Stromal cell of bone marrow (primary cell): Measurements from ENCODE around the gene NTSR1.

Source experiments
- DNase-seq: peaks from one replicate; pipeline ENCODE4 v3.0.0-alpha.2; 2012; ENCODE audit warnings: low read depth

Gene NTSR1

DNA sequence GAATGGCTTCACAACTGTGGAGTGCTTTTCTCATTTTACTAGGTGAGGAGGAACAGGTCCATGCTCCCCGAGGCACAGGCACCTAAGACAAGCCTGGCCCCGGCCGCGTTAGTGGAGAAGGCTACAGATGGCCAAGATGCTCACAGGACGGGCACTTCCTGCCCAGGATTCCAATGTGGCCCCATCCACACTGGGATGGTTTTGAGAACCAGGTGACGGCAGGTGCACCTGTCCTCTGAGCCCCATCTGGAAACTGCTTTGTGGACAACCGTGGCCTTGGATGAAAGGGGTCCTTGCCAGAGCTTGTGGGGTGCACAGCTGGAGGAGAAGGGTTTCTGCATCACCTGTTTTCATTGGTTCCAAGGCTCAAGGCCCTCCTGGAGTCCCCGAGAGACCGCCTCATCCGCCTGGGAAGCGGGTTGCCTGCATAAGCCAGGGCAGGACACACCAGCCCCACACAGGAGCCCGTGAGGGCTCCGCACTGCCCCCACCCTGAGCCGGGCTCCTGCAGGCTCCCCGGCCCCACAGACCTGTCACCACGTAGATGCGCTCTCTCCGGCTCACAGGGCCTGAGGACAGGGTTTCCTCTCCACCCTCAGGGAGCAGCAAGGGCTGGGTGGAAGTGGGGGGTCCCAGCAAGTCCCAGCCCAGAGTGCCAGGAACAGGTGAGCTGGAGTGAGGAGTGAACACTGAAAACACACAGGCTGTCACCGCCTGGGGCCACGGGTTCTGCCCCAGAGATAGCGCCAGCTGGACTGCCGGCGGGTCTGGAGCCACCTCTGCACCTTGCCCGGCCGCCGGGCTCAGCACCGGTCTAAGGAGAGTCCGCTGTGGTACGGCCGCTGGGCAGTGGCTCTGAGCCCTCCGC is 18.3 kb downstream of the NTSR1 start:
- DNase-seq: no peak

DNA sequence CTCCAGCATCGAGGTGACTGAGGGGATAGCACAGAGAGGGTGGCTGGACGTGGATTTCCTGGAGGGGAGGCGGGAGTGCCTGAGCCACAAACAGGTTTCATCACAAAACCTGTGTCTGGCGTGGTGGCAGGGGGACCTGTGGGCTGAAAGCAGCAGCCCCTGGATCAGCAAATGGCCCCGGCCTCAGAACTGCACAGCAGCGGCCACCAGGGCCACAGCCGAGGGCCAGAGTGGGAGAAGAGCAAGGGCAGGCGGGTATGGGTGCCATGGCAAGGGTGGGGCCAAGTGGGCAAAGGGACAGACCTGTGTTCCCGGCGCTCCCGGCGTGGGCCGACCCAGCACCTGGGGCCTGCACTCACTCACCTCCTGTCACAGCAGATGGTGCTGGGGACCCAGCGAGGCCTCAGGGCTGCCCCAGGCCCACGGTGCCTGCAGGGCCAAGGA is 19.0 kb downstream of the NTSR1 start:
- no peak for DNase-seq

DNA sequence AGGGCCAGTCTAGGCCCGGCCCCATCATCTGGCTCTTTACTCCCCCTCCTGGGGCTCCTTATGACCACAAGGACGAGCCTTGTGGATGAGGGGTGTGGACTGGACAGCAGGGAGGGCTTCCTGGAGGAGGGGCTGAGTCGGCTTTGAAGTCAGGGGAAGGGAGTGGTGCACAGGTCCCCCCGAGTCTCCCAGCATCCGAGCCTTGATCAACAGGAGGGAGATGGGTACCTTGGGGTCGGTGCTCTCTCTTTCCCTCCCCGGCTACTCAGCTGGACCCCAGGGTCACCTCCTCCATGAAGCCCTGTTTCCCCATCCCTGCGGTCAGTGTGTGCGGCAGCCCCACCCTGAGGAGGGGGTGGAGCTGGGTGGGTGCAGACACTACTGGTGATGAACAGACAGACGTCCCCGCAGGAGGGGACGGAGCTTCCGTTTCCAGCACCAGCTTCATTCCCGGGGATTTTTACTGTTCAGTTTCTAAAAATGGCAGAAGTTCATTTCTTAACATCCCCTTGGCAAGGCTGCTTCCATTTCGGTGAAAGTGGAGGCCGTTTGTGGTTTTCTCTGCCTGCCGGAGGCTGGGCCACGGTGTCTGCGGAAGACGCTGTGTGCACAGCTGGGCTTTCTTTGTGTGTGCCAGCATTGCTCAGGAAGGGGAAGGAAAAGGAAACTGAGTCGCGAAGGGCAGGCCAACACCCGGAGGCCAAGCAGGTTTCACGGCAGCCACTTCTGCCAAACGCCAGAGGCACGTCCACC is 19.6 kb downstream of the NTSR1 start:
- DNase-seq: no peak

DNA sequence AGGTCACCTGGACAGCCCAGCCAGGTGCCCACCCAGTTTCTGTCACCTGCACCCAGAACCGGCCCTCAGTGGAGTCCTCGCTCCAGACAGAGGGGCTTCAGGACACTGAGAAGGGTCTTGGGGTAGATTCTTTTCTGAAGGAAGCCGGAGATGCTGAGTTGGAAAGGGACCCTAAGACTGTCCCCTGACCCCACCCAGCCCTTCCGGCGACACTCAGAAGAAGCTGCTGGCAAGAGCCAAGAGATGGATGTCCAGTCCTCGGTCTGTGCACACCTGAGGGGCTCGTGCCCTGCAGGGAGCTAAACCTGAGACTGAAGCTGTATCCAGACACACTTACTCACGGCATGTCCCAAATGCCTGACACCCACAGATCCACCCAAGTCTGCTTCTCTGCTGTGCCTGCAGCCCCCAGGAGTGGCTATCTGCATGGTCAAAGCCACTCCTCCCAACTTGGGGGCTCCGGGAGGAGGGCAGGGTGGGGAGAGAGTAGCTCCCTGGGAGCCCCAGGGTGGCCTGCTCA is 20.2 kb downstream of the NTSR1 start:
- DNase-seq: no peak

DNA sequence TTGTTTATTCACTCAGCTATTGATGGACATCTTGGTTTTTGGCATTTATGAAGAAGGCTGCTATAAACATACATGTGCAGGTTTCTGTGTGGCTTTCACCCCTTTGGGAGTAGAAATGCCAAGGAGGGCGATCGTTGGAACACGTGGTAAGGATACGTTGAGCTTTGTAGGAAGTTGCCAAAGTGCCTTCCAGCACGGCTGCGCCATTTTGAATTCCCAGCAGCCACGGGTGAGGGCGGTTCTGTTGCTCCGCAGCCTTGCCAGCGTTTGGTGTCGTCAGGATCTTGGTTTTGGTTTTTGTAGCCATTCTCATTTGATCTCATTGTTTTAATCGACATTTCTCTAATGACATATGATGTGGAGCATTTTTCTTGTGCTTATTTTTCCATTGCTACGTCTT is 21.8 kb downstream of the NTSR1 start:
- DNase-seq: no peak

DNA sequence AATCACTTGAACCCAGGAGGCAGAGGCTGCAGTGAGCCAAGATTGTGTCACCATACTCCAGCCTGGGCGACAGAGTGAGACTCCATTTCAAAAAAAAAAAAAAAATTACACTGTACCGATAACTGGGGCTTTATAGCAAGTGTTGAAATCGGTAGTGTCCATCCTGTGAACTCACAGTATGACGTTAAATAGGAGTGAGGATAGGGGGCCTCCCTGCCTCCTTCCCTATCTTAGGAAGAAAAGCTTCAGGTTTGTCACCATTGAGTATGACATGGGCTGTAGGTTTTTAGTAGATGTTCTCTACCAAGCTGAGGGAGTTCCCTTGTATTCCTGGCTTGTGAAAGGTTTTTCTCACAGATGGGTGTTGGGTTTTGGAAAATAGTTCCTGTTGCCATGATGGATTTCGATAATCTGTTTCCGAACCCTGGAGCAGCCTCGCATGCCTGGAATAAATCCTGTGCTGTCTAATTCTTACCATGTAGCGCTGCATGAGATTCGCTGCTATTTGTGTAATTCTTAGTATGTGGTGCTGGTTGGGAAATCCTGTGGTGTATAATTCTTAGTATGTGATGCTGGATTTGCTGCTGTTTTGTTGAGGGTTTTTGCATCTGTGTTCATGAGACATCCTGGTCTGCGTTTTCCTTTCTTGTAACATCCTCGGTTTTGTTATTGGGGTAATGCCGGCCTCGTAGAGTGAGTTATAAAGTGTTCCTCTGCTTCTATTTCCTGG is 23.6 kb downstream of the NTSR1 start:
- no peak for DNase-seq

DNA sequence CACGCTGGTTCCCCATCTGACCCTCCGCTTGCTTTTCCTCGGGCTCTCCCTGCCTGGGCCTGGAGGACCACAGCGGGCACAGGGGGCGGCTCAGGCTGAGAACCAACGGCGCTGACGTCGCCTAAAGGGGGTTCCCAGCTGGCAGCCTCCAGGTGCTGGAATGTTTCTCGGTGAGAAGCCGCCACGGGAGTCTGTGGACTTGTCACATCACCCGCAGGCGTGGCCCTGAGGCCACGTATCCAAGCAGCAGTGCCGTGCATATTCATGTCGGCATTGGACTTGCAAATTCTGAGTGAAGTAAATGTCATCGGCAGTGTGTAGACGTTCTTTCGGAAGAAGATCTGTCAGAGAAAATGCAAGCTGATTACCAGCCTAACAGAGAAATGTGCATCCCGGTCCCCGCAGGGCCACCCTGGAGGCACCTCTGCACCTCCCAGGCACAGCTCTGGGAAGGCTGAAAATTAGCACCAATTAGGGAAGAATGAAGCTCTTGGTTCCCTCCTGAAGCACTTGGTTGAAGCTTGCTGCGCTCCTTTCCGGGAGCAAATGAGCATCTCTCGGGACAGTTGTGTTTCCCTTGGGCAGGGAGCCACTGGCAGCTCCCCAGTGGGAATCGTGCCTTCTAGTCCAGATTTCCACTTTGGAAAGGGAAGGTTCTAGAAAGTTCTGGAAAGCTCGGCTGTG is 24.3 kb downstream of the NTSR1 start:
- no peak for DNase-seq

DNA sequence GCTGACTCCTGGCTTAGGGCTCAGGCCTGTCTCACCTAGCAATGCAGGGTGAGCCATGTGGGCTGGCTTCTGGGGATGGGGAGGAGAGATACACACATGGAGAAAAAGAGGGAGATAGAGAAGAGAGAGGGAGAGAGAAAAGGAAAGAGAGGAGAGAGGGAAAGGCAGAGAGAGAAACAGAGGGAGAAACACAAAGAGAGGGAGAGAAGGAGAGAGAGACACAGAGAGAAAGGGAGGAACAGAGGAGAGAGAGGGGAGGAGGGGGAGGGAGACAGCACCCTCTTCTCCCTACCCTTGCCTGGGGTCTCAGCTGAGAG is 24.8 kb downstream of the NTSR1 start:
- no peak for DNase-seq

DNA sequence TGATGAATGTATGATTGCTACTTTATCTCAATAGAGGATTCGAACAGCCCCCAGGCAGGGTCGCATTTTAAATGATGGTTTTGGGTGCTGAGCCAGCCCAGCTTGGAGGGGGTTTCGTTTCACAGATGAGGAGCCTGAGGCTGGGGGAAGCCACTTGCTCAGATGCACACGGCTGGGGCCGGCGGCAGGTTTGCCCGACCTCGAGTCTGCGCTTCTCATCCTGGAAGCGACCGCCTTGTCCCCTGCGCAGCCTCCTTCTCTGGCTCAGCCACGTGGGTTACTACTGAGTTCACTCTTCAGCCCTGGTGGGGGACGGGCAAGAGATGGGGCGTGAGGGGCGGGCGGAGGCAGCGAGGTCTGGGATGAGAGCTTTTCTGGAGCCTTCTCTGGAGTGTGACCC is 25.3 kb downstream of the NTSR1 start:
- no peak for DNase-seq

DNA sequence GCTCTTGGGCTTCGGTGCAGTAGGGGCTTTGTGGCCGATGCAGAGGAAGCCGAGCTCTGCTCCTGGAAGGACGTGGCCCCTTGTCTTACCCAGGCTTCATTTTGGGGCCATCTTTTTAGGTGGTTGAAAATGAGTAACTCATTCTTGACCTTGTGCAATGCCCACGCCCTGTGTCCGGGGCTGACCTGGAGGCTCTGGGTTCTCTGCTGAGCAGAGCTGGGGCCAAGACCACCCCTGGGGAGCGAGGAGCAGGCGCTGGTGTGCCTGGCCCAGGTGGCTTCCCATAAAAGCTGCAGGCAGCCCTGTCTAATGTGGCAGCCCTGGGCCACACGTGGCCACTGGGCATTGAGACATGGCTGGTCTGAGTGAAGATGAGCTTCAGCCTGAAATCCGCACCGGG is 25.7 kb downstream of the NTSR1 start:
- DNase-seq: no peak

DNA sequence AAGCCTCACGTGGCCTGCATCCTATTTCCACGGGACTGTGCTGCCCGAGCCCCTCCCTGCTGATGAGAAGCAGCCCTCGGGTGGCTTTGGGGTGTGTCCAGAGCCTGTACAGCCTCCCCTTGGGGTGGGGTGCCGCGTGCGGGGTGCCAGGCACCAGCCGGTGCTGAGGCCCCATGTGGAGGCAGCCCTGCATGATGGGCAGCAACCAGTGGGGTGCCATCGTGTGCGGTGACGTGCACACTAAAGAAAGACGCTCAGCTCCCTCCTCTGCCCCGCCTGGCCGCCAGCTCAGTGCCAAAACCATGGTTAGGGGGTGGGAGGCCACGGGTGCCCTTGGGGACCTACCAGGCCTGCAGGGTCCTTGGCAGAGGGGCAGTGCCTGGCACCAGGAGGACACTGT is 26.2 kb downstream of the NTSR1 start:
- DNase-seq: no peak

DNA sequence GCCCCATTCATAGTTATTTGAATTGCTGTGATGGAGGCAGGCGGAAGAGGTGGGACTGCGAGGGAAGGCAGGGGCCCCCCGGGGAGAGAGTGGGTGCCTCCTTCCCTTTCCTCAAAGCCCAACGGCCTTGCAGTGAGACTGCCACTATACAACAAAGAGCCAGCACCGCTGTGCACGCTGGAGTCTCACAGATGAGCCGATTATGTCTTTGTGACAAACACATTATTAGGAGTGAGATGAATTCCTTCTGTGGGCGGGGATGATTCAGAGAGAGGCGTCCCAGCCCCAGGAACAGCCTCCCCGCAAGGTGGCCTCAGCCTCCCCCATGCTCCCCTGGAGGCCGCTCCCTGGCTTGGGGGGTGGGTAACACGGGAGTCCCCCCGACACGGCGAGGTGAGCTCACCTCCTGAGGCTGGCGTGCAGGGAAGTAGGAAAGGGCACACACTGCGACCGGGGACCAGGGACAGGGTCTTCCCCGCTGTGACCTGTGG is 26.7 kb downstream of the NTSR1 start:
- DNase-seq: no peak

DNA sequence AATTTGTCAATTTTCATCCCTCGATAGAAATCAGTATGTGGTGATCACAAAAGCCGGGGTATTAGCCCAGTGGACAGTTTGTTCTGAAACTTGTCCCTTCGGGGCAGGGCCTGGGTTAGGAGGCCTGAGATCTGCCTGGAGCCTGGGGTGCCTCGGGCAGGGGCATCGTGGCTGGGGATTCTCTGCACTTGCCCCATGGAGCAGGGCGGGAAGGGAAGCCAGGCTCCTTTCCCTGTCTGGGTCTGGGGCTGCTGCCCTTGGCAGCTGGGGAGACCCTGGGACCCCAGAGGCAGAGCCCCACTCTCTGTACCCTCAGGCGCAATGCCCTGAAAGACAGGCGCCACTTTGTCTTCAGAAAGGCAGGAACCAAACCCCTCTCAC is 27.4 kb downstream of the NTSR1 start:
- no peak for DNase-seq

DNA sequence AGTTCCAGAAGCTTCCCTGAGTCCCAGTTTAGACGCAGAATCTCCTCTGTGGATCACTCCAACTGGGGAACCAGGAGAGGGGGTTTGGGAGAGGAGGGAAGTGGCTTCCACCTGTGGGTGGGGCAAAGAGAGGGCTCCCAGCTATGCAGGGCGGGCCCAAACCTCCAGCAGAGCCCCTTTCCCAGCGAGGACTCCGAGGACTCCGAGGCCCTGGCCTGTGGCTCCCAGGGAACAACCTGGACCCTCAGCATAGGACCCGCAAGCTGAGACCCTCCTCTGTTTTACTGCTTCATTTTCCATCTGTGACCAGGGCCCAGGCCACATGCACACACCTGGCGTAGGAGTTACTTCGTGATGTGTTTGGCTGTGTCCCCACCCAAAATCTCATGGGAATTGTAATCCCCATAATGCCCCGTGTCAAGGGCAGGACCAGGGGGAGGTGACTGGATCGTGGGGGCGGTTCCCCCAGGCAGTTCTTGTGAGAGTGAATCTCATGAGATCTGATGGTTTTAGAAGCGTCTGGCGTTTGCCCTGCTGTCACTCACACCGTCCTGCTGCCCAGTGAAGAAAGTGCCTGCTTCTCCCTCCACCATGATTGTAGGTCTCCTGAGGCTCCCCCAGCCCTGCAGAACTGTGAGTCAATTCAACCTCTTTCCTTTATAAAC is 27.9 kb downstream of the NTSR1 start:
- DNase-seq: no peak

DNA sequence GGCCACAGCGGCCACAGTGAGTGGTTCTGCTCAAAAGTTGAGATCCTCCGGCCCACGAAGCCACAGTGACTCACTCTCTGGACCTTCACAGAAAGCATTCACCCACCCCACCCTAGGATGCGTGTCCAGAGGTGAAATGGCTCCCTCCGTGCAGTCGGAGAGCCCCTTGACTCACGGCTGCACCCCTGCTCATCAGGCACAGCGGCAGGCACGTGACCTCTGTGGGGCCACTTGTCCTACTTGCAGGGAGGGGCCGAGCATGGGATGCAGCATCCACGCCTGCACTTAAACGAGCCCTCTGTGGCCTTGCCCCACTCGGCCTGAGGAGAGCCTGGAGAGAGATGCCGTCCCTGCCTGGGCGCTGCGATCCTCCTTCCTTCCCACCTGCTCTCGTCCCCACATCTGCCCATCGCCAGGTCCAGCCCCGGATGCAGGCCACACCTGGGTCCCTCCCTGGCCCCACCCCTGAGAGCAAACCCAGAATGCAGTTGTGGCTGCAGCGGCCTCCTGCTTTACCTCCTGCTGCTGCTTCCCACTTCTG is 28.7 kb downstream of the NTSR1 start:
- no peak for DNase-seq

DNA sequence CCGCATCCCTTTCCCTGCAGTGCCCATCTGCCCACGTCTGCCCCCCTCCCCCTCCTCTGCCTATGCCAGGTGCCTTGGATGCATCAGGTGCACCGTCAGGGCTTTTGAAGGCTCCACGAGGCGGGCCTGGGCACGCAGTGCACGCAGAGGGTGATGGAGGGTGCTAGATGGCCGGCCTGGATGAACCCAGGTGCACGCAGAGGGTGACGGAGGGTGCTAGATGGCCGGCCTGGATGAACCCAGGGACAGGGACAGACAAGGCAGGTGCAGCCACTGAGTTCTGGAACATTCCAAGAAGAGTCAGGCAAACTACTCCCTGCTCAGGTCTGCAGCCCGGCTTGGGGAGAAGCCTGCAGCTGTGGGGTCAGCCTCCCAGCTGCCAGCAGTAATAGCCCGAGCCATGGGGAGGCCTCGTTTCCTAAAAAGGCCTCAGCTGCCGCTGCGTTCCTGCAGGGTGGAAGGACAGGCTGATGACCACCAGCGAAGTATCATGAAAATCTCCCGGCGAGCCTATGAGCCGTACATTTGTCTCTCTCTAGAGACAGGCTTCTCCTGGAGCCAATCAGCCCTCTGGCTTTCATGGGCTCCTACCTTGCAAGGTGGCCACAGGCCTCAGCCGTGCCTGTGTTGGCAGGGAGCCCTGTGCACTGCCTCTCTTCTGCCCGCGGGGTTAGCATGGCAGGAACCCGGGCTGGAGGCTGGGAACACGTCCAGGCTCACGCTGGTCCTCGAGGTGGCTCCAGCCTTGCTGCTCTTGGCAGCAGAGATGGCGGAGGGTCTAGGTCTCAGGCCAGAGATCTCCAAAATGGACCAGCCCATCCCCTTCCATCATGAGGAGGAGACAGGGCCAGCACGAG is 29.6 kb downstream of the NTSR1 start:
- DNase-seq: no peak

DNA sequence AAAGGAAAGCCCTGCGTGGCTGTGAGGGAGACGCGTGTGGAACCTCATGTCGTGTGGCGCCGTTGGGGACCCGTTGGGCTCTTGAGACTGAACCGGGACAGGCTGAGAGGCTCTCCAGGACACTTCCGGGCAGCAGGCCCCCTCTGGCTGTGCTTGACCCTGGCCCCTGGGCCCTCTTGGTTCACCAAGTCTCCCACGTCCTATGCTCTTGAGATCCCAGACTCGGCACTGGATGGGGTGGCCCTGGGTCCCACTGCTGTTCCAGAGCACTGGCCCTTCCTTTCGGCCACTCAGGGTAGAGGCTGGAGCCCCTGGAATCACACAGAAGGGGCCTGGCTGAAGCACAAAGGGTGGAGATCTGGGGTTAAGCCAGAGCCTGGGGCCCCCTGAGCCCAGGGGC is 30.4 kb downstream of the NTSR1 start:
- DNase-seq: no peak

DNA sequence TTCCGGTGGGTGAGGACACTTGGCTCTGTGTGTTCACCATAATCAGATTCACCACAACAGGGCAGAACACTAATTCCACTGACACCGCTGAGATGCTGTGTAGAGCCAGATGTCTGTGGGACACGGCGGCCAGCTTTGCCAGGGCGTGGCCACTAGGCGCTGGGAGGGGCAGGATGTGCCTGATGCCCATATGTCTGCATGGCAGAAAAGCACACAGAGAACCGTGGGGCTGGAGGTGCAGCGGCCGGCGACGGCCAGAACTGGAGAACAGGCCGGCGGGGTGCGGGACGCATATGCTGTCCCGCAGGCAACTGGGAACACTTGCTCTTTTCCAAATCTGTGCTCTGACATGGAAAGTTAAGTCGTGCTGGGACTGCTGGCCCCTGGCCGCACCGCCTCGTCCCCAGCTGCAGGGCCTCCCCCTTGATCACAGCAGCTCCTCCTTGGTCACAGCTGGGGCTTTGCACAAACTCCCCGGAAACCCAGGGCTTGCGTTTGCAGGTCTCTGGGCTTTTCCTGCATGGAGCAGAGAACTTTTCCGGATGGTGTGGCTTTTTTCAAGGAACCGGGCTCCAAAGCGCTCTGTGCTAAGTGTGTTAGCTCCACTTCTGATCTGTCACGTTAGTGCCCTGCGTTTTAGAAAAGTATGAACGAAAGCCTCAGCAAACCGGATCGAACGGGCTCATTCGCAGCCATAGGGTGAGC is 31.1 kb downstream of the NTSR1 start:
- DNase-seq: no peak
